Gastrocnemius medialis (tissue), 4 donors: ENCODE data around the gene LPO. TPM values are rescaled to one million over a fixed set of nuclear protein-coding genes. Genes with fewer than 3 reads are reported as not detected.

ENCODE experiments used
- ATAC-seq, 2 donors: fragments of 150-250 bp; one replicate each; pipeline ENCODE4 v1.9.1; 2016
- DNase-seq, 2 donors: peaks; one replicate each; pipeline ENCODE4 v3.0.0-alpha.2; 2019
- H3K27ac ChIP-seq, 4 donors: fragments of 200-600 bp; sonication (generic); 1 replicate in 1 of 4; 2 replicates in 3 of 4; pipeline ENCODE4 v1.5.1; 2016 to 2018; ENCODE audit warnings: mild to moderate bottlenecking in 2 of 4, moderate library complexity in 1 of 4
- H3K27me3 ChIP-seq, 3 donors: fragments of 200-600 bp; sonication (generic) in 2 of 3; 1 replicate in 1 of 3; 2 replicates in 2 of 3; pipeline versions ENCODE4 v1.5.1 to v1.6.0; 2016 to 2019; ENCODE audit warnings: mild to moderate bottlenecking in 1 of 3, moderate library complexity in 1 of 3
- H3K36me3 ChIP-seq, 2 donors: fragments of 200-600 bp; sonication (generic) in 1 of 2; one replicate each; pipeline ENCODE4 v1.5.1; 2017 to 2018
- H3K4me1 ChIP-seq, 2 donors: fragments of 200-600 bp; sonication (generic) in 1 of 2; one replicate each; pipeline ENCODE4 v1.5.1; 2016 to 2017; ENCODE audit warnings: mild to moderate bottlenecking in 2 of 2
- H3K4me3 ChIP-seq, 4 donors: fragments of 200-600 bp; sonication (generic) in 3 of 4; 1 replicate in 1 of 4; 2 replicates in 3 of 4; pipeline ENCODE4 v1.5.1; 2016 to 2019; ENCODE audit warnings: mild to moderate bottlenecking in 2 of 4
- H3K9me3 ChIP-seq, 3 donors: fragments of 200-600 bp; sonication (generic) in 2 of 3; 1 replicate in 1 of 3; 2 replicates in 2 of 3; pipeline ENCODE4 v1.5.1; 2016 to 2019
- POLR2A ChIP-seq, 2 donors: fragments of 450-650 bp; IDR thresholded peaks; one replicate each; pipeline ENCODE4 v1.6.1; 2017; ENCODE audit warnings: antibody characterized with exemption in 2 of 2, mild to moderate bottlenecking in 2 of 2, moderate library complexity in 2 of 2
- in situ Hi-C, 4 donors: fragments of 200-750 bp; cut with MboI; loops; one replicate each; pipeline versions ENCODE4 v1.15.0 to v1.8.0; 2017; ENCODE audit warnings: low sequenced_read_pairs in 4 of 4
- intact Hi-C: fragments of 100-400 bp; cut with DNase I; formaldehyde crosslinking; loops from one replicate; pipeline ENCODE4 v1.15.1; 2023; ENCODE audit warnings: low total_unique reads
- total RNA-seq, 4 donors: library from RNA; depleted of rRNA; stranded (reverse); fragments of >200 nt; gene quantifications; one replicate each; pipeline versions ENCODE4 v1.1.0 to v1.2.3, GENCODE V29; 2016
- TF ChIP-seq, protein P1 (sequence below), 5 experiments: fragments of 450-650 bp in 3 of 5; fragments of 200-600 bp in 2 of 5; sonication (generic) in 2 of 5; IDR thresholded peaks in 4 of 5; conservative IDR thresholded peaks in 1 of 5; 1 replicate in 4 of 5; 2 replicates in 1 of 5; pipeline ENCODE4 v1.5.1; 2016 to 2019; ENCODE audit warnings: antibody characterized with exemption in 5 of 5, mild to moderate bottlenecking in 3 of 5, moderate library complexity in 3 of 5

LPO gene
- total RNA-seq, 4 donors from 2014 or later, result not detected

DNA sequence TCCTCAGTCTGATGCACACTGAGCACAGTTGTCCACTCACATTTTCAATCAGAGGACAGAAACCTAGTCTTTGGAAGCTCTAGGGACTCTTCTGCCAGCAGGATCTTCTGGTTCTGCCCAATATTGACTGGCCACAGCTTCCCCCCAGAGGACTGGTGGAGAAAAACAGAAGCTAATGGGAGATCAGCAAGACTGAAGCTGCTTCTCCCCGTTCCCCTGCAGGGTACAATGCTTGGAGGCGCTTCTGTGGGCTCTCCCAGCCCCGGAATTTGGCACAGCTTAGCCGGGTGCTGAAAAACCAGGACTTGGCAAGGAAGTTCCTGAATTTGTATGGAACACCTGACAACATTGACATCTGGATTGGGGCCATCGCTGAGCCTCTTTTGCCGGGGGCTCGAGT lies 35.5 kb upstream of the LPO start:
- H3K27ac ChIP-seq, result no peak overlapping the region
- in situ Hi-C loops (loop anchor here in 1 of 4 donors (10.0 kb wide), 1 partner anchor 62 kb away; no protein-coding TSS in a partner anchor), intact Hi-C loops (no loop called here)
- TF ChIP-seq POLR2A (IDR thresholded peaks at IDR 0.05), result no peak
- TF ChIP-seq, protein P1, sequence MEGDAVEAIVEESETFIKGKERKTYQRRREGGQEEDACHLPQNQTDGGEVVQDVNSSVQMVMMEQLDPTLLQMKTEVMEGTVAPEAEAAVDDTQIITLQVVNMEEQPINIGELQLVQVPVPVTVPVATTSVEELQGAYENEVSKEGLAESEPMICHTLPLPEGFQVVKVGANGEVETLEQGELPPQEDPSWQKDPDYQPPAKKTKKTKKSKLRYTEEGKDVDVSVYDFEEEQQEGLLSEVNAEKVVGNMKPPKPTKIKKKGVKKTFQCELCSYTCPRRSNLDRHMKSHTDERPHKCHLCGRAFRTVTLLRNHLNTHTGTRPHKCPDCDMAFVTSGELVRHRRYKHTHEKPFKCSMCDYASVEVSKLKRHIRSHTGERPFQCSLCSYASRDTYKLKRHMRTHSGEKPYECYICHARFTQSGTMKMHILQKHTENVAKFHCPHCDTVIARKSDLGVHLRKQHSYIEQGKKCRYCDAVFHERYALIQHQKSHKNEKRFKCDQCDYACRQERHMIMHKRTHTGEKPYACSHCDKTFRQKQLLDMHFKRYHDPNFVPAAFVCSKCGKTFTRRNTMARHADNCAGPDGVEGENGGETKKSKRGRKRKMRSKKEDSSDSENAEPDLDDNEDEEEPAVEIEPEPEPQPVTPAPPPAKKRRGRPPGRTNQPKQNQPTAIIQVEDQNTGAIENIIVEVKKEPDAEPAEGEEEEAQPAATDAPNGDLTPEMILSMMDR (IDR thresholded peaks at IDR 0.05 in 4 of 5, conservative IDR thresholded peaks at IDR 0.05 in 1 of 5), result no peak
- DNase-seq (no peak), ATAC-seq (no peak)
- H3K36me3 ChIP-seq, result peaks cover 0 to 25% of the 10 kb centered on the region in 2 donors
- peaks cover 0 to 6% (median 0%) of the 10 kb centered on the region in 3 donors for H3K27me3 ChIP-seq
- H3K4me3 ChIP-seq, result no peak overlapping the region
- H3K4me1 ChIP-seq, result no peaks in the 10 kb centered on the region
- H3K9me3 ChIP-seq, result no peaks in the 10 kb centered on the region

DNA sequence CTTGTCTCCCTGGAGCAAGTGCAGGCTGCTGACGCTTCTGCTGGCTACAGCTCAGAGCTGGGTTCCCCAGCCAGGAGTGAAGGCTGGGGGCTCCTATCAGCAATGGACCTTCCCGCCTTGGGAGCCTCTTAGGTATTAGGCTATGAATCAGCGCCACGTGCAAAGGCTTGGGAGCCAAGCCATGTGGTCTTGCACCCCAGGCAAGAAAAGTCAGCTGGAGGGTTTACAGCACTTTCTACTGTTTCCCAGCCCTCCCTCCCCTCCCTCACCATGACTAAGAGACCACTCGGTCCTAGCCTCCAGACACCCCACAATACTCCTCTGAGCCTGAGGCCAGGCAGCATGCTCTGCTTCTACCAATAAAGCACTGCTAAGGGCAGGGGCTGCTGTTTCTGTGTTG lies 33.6 kb upstream of the LPO start:
- no peaks in the 10 kb centered on the region for H3K9me3 ChIP-seq
- H3K4me3 ChIP-seq, result no peak overlapping the region
- ATAC-seq (no peak), DNase-seq (no peak)
- H3K36me3 ChIP-seq, result peaks cover 0 to 40% of the 10 kb centered on the region in 2 donors
- TF ChIP-seq, protein P1 (IDR thresholded peaks at IDR 0.05 in 4 of 5, conservative IDR thresholded peaks at IDR 0.05 in 1 of 5), result no peak
- TF ChIP-seq POLR2A (IDR thresholded peaks at IDR 0.05), result no peak
- H3K27ac ChIP-seq, result no peak overlapping the region
- in situ Hi-C loops, result loop anchor here in 1 of 4 donors (10.0 kb wide), 1 partner anchor 60 kb away; no protein-coding TSS in a partner anchor
- intact Hi-C loops, result no loop called here
- no peaks in the 10 kb centered on the region for H3K4me1 ChIP-seq
- no peaks in the 10 kb centered on the region for H3K27me3 ChIP-seq

DNA sequence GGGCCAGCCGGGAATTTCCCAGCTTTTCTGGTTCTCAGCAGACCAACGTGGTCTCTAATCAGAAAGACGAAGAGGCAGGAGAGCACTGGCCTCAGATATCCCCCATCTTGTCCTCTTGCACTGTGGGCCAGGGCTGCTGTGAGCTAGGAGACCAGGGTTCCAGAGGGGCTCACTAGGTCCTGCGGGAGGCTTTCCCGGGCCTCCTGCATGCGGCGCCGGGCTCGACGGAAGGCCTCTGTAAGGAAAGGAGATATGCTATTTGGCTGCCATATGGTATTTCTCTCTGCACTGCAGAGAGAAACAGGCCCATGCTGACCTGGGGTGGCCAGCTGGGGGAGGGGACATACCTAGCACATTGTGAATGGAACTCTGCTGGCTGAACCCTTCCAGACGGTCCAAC lies 32.4 kb upstream of the LPO start:
- no peak overlapping the region for H3K4me3 ChIP-seq
- H3K27me3 ChIP-seq, result no peaks in the 10 kb centered on the region
- intact Hi-C loops (no loop called here), in situ Hi-C loops (loop anchor here in 1 of 4 donors (10.0 kb wide), 1 partner anchor 59 kb away; no protein-coding TSS in a partner anchor)
- no peaks in the 10 kb centered on the region for H3K4me1 ChIP-seq
- DNase-seq, result no peak
- H3K36me3 ChIP-seq, result peaks cover 0 to 50% of the 10 kb centered on the region in 2 donors
- ATAC-seq, result no peak
- no peaks in the 10 kb centered on the region for H3K9me3 ChIP-seq
- H3K27ac ChIP-seq, result no peak overlapping the region
- TF ChIP-seq, protein P1 (IDR thresholded peaks at IDR 0.05 in 4 of 5, conservative IDR thresholded peaks at IDR 0.05 in 1 of 5), result no peak
- TF ChIP-seq POLR2A (IDR thresholded peaks at IDR 0.05), result no peak

DNA sequence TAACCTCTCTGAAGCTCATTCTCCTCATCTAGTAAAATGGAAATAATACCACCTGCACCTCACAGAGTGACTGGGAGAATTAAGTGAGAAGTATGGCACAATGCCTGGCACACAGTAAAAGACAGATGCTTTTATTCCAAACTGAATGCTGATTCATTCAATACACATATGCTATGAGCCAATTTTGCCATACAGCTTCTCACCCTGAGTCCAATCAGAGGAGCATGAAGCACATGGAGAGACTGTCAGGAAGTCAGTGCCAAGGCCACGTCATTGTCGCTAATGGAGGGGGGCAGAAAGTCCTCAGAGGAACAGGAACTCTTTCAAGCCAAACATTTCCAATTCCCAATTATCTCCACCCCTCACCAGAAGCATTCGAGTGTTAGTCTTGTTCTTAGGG lies 30.9 kb upstream of the LPO start:
- Histone ChIP-seq H3K9me3 (no peaks in the 10 kb centered on the region), H3K4me3 (no peak overlapping the region), H3K36me3 (peaks cover 0 to 65% of the 10 kb centered on the region in 2 donors), H3K27ac (no peak overlapping the region), H3K4me1 (no peaks in the 10 kb centered on the region), H3K27me3 (no peaks in the 10 kb centered on the region)
- TF ChIP-seq POLR2A (IDR thresholded peaks at IDR 0.05), result no peak
- TF ChIP-seq, protein P1 (IDR thresholded peaks at IDR 0.05 in 4 of 5, conservative IDR thresholded peaks at IDR 0.05 in 1 of 5), result no peak
- in situ Hi-C loops, result loop anchor here in 1 of 4 donors (10.0 kb wide), 1 partner anchor 57 kb away; no protein-coding TSS in a partner anchor
- intact Hi-C loops, result no loop called here
- DNase-seq (no peak), ATAC-seq (no peak)

DNA sequence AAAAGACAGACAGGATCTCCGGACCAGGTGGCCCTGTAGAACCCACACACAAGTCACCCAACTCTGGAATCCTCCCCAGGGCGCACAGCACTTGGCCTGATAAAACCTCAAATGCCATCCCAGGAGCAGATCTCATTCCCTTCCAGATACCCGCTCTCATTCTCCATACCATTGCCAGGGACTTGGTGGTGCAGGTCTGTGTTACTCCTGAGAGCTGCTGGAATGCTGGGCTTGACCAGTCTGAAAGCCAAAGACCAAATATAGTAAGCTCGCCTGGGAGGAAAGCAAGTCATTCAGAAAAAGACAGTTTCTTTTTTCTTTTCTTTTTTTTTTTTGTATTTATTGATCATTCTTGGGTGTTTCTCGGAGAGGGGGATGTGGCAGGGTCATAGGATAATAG lies 30.0 kb upstream of the LPO start:
- peaks cover 0 to 74% of the 10 kb centered on the region in 2 donors for H3K36me3 ChIP-seq
- H3K4me1 ChIP-seq, result no peaks in the 10 kb centered on the region
- intact Hi-C loops, result no loop called here
- DNase-seq, result no peak
- TF ChIP-seq POLR2A (IDR thresholded peaks at IDR 0.05), result no peak
- TF ChIP-seq, protein P1 (IDR thresholded peaks at IDR 0.05 in 4 of 5, conservative IDR thresholded peaks at IDR 0.05 in 1 of 5), result no peak
- no peak overlapping the region for H3K27ac ChIP-seq
- H3K4me3 ChIP-seq, result no peak overlapping the region
- in situ Hi-C loops, result loop anchor here in 1 of 4 donors (10.0 kb wide), 1 partner anchor 56 kb away; no protein-coding TSS in a partner anchor
- no peaks in the 10 kb centered on the region for H3K9me3 ChIP-seq
- no peak for ATAC-seq
- no peaks in the 10 kb centered on the region for H3K27me3 ChIP-seq
